ENCODE measurements around the gene QRICH2.
"Not testable (repeated sequence)": the region's sequence is repeated elsewhere in the genome, so short reads cannot be mapped to it uniquely, and the experiment has no call there.

The QRICH2 gene

GRCh38 chr17:76247304-76247703 is 60.8 kb downstream of the QRICH2 start:
- no peak for FAIRE-seq

GRCh38 chr17:76246080-76247066 is 61.7 kb downstream of the QRICH2 start:
- FAIRE-seq (no peak), DNase-seq (ENCODE audit: insufficient read length, low spot score) (no peak)
- TF ChIP-seq CTCF (IDR thresholded peaks at IDR 0.05; ENCODE audit: insufficient read depth, missing control alignments) = no peak

More at GRCh38 chr17:76247304-76247703, 60.8 kb downstream of the QRICH2 start:
- no peak for TF ChIP-seq CTCF (IDR thresholded peaks at IDR 0.05; ENCODE audit: insufficient read depth, missing control alignments)
- no peak for DNase-seq (ENCODE audit: insufficient read length, low spot score)

- FAIRE-seq = not testable (repeated sequence)
These were observed 63.4 kb downstream of the QRICH2 start for GRCh38 chr17:76244721-76245120.

GRCh38 chr17:76243826-76244679 is 64.0 kb downstream of the QRICH2 start:
- FAIRE-seq = no peak

More at GRCh38 chr17:76244721-76245120, 63.4 kb downstream of the QRICH2 start:
- not testable (repeated sequence) for DNase-seq (ENCODE audit: insufficient read length, low spot score)

GRCh38 chr17:76241691-76242255 is 66.3 kb downstream of the QRICH2 start:
- TF ChIP-seq CTCF (IDR thresholded peaks at IDR 0.05; ENCODE audit: insufficient read depth, missing control alignments) = no peak
- FAIRE-seq (no peak), DNase-seq (ENCODE audit: insufficient read length, low spot score) (no peak)

More at GRCh38 chr17:76243826-76244679, 64.0 kb downstream of the QRICH2 start:
- no peak for TF ChIP-seq CTCF (IDR thresholded peaks at IDR 0.05; ENCODE audit: insufficient read depth, missing control alignments)
- no peak for DNase-seq (ENCODE audit: insufficient read length, low spot score)

- DNase-seq (ENCODE audit: insufficient read length, low spot score) = no peak
- FAIRE-seq = no peak
These were observed 66.9 kb downstream of the QRICH2 start for GRCh38 chr17:76241204-76241538.

More at GRCh38 chr17:76241204-76241538, 66.9 kb downstream of the QRICH2 start:
- no peak for TF ChIP-seq CTCF (IDR thresholded peaks at IDR 0.05; ENCODE audit: insufficient read depth, missing control alignments)
